Measurements from ENCODE around the gene HRH4. TPM values are rescaled to one million over a fixed set of nuclear protein-coding genes. Genes with fewer than 3 reads are reported as not detected.

The HRH4 gene
- total and polyA plus RNA-seq, 7 donors, result 0.04 to 0.21 (median 0.08) TPM; not detected in 3

DNA sequence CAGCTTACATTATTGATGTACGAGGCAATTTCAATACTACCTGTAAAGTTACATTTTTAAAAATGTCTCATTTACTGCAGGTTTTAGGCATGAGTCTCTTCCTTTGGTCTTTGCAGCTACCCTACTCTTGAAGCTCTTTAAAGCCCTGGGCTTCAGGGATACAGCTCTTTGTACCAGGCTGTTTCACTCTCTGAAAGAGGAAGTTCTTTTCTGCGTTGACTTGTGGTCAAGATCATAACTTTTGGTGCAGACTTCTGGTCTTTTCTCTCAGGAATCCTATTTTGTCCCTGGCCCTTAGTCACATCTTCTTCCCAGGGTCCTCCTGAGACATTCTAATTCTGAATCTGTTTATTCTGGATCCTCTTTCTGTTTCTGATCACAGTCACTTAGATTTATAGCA is 16.6 kb upstream of the HRH4 start:
- Histone ChIP-seq H3K9me3 (no peaks in the 10 kb centered on the region), H3K27ac (no peak overlapping the region), H3K4me1 (no peaks in the 10 kb centered on the region), H3K36me3 (ENCODE audit: insufficient read depth in 1 of 2, low read depth in 1 of 2) (peaks cover 0 to 89% of the 10 kb centered on the region in 2 donors), H3K27me3 (ENCODE audit: insufficient read depth in 3 of 3, low read length in 2 of 3) (no peaks in the 10 kb centered on the region), H3K4me3 (no peak overlapping the region)
- DNase-seq, result no peak
- ATAC-seq, result no peak
- intact Hi-C loops (cut with DNase I), result no loop called here
- WGBS, 3 donors, result 74 to 82% (median 79%) methylated on average over 2 of the region's 2 CpGs
- TF ChIP-seq CTCF (IDR thresholded peaks at IDR 0.05), result no peak

DNA sequence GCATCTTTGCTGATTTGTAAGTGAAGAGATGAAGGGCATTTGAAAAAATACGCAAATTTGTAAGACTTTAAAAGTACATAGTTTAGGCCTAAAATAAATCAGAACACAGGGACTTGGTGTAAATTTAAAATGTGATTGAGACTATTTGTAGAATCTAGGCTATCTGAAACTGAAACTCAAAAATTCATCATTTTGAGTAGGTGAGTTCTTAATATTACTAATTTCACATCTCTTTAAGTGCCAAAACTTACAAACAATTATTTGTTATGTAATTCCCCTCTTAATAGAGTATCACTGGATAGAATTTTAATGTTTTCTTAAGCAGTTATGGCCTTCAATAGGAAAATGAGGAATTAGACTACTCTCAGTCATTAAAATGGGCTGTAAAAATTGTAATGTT is 14.0 kb upstream of the HRH4 start:
- TF ChIP-seq CTCF (IDR thresholded peaks at IDR 0.05), result no peak
- intact Hi-C loops (cut with DNase I), result no loop called here
- 94 to 100% (median 98%) methylated on average over 1 of the region's 1 CpG for WGBS, 3 donors

DNA sequence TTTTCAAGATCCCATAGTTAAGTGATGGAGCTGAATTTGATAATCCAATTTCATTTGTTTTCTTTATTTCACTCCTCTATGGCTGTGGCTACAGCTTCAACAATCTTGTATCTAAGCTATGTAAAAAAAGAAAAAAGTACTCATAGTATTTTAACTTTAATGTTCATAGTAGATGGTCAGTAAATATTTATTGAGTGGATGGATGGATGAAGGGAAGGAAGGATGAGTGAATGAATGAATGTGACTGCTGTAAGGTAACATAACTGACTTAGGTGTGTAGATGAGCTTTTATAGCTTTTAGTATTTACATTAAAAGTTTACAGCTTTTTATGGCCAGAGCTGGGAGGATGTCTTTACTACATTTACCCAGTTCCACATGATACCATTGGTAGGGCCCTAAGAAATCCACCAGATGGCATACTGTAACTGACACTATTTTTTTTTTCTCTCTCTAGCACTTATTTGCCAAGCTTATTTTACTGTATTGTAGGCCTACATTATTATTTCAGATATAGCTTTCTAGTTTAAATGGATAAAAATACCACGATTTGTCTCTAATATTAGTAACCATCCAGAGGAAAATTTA is 13.4 kb upstream of the HRH4 start:
- TF ChIP-seq CTCF (IDR thresholded peaks at IDR 0.05), result no peak
- H3K9me3 ChIP-seq, result no peaks in the 10 kb centered on the region
- H3K27ac ChIP-seq, result no peak overlapping the region
- H3K27me3 ChIP-seq (ENCODE audit: insufficient read depth in 3 of 3, low read length in 2 of 3), result no peaks in the 10 kb centered on the region
- H3K4me1 ChIP-seq, result no peaks in the 10 kb centered on the region
- H3K4me3 ChIP-seq, result no peak overlapping the region
- H3K36me3 ChIP-seq (ENCODE audit: insufficient read depth in 1 of 2, low read depth in 1 of 2), result peaks cover 0 to 94% of the 10 kb centered on the region in 2 donors
- DNase-seq, result no peak
- intact Hi-C loops (cut with DNase I), result no loop called here
- WGBS, 3 donors, result 88 to 93% (median 91%) methylated on average over 1 of the region's 1 CpG
- ATAC-seq, result no peak

More for the DNA sequence above, 14.0 kb upstream of the HRH4 start:
- H3K4me3 ChIP-seq, result no peak overlapping the region
- no peaks in the 10 kb centered on the region for H3K27me3 ChIP-seq (ENCODE audit: insufficient read depth in 3 of 3, low read length in 2 of 3)
- H3K9me3 ChIP-seq, result no peaks in the 10 kb centered on the region
- no peak for DNase-seq
- ATAC-seq, result no peak
- H3K4me1 ChIP-seq, result no peaks in the 10 kb centered on the region
- H3K27ac ChIP-seq, result no peak overlapping the region
- H3K36me3 ChIP-seq (ENCODE audit: insufficient read depth in 1 of 2, low read depth in 1 of 2), result peaks cover 0 to 97% of the 10 kb centered on the region in 2 donors

DNA sequence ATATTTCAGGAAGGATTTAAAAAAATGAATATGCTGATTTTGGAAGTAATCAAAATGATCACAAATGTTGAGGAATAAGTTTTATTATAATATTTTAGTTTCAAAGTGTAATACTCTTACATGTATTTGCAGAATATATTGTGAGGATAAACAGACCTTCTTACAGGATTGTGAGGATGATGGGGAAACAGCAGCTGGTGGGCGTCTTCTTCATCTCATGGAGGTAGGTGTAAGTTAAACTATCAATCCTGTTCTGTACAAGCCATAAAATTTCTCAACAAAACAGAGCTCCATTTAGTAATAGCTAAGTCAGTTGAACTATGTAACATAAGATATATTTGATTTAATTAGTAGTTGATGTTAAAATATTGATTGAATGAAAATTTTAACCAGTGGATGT is 12.5 kb upstream of the HRH4 start:
- no peak for DNase-seq
- intact Hi-C loops (cut with DNase I), result no loop called here
- Histone ChIP-seq H3K27ac (no peak overlapping the region), H3K4me3 (no peak overlapping the region), H3K36me3 (ENCODE audit: insufficient read depth in 1 of 2, low read depth in 1 of 2) (peaks cover 0 to 87% of the 10 kb centered on the region in 2 donors), H3K9me3 (no peaks in the 10 kb centered on the region), H3K27me3 (ENCODE audit: insufficient read depth in 3 of 3, low read length in 2 of 3) (no peaks in the 10 kb centered on the region), H3K4me1 (no peaks in the 10 kb centered on the region)
- no peak for TF ChIP-seq CTCF (IDR thresholded peaks at IDR 0.05)
- no peak for ATAC-seq
- WGBS, 3 donors, result 94 to 99% (median 97%) methylated on average over 1 of the region's 1 CpG

GRCh38 chr18:24456549-24456948 is 3.9 kb upstream of the HRH4 start:
- H3K4me3 ChIP-seq, result no peak overlapping the region
- H3K9me3 ChIP-seq, result no peaks in the 10 kb centered on the region
- peaks cover 0 to 8% of the 10 kb centered on the region in 2 donors for H3K36me3 ChIP-seq (ENCODE audit: insufficient read depth in 1 of 2, low read depth in 1 of 2)
- ATAC-seq (no peak), DNase-seq (no peak)
- intact Hi-C loops (cut with DNase I), result no loop called here
- H3K27me3 ChIP-seq (ENCODE audit: insufficient read depth in 3 of 3, low read length in 2 of 3), result no peaks in the 10 kb centered on the region
- no peak overlapping the region for H3K27ac ChIP-seq
- 94 to 97% (median 95%) methylated on average over 4 of the region's 4 CpGs for WGBS, 3 donors
- no peaks in the 10 kb centered on the region for H3K4me1 ChIP-seq
- TF ChIP-seq CTCF (IDR thresholded peaks at IDR 0.05), result no peak

All from psoas muscle (tissue), 8 donors.